ENCODE data around the gene EXO1.
"Not testable (repeated sequence)": the region's sequence is repeated elsewhere in the genome, so short reads cannot be mapped to it uniquely, and the experiment has no call there.

Gene EXO1

GRCh38 chr1:241837416-241837815, 10.6 kb upstream of the EXO1 start:
- no peak for DNase-seq

GRCh38 chr1:241837901-241838300, 10.1 kb upstream of the EXO1 start:
- no peak for DNase-seq

- no peak for DNase-seq
Observed at GRCh38 chr1:241838897-241839296, 9.1 kb upstream of the EXO1 start.

- no peak for DNase-seq
Observed at GRCh38 chr1:241839369-241839979, 8.5 kb upstream of the EXO1 start.

GRCh38 chr1:241840164-241840563, 7.8 kb upstream of the EXO1 start:
- DNase-seq: no peak

- no peak for DNase-seq
Observed at GRCh38 chr1:241841691-241842090, 6.3 kb upstream of the EXO1 start.

- no peak for DNase-seq
Observed at GRCh38 chr1:241842565-241842964, 5.4 kb upstream of the EXO1 start.

- no peak for DNase-seq
Observed at GRCh38 chr1:241844593-241844992, 3.4 kb upstream of the EXO1 start.

GRCh38 chr1:241846375-241846774, 1.6 kb upstream of the EXO1 start:
- DNase-seq: no peak

- DNase-seq: no peak
Observed at GRCh38 chr1:241846862-241847539, 1.0 kb upstream of the EXO1 start.

- DNase-seq: no peak
Observed at GRCh38 chr1:241847540-241847795, 536 bp upstream of the EXO1 start.

- no peak for DNase-seq
Observed at GRCh38 chr1:241848686-241849344, 811 bp downstream of the EXO1 start.

GRCh38 chr1:241849345-241849695, 1.3 kb downstream of the EXO1 start:
- DNase-seq: no peak

- DNase-seq: not testable (repeated sequence)
Observed at GRCh38 chr1:241855545-241856140, 7.6 kb downstream of the EXO1 start.

- no peak for DNase-seq
Observed at GRCh38 chr1:241857131-241857530, 9.1 kb downstream of the EXO1 start.

GRCh38 chr1:241860922-241861321, 12.9 kb downstream of the EXO1 start:
- no peak for DNase-seq

GRCh38 chr1:241869022-241869421, 21.0 kb downstream of the EXO1 start:
- no peak for DNase-seq

GRCh38 chr1:241870336-241870735, 22.3 kb downstream of the EXO1 start:
- DNase-seq: no peak

- no peak for DNase-seq
Observed at GRCh38 chr1:241870746-241871430, 22.9 kb downstream of the EXO1 start.

GRCh38 chr1:241881440-241881839, 33.4 kb downstream of the EXO1 start:
- no peak for DNase-seq

GRCh38 chr1:241883159-241883558, 35.2 kb downstream of the EXO1 start:
- DNase-seq: no peak

- DNase-seq: no peak
Observed at GRCh38 chr1:241888232-241888631, 40.2 kb downstream of the EXO1 start.

- no peak for DNase-seq
Observed at GRCh38 chr1:241891296-241891695, 43.3 kb downstream of the EXO1 start.

GRCh38 chr1:241894016-241894415, 46.0 kb downstream of the EXO1 start:
- no peak for DNase-seq
